Smooth muscle cell (in vitro differentiated cells): ENCODE measurements around the gene HPN. TPM values are rescaled to one million over a fixed set of nuclear protein-coding genes. Genes with fewer than 3 reads are reported as not detected.
A peak's percentile ranks its signal among the peaks of the same experiment; 100 is the strongest.

Source experiments
- DNase-seq: peaks from one replicate; lab custom pipeline; 2025; ENCODE audit not compliant: unreplicated experiment; lab: John Stamatoyannopoulos, UW
- H2AFZ ChIP-seq: fragments of 200-600 bp; sonication (generic); 2 replicates; pipeline ENCODE4 v1.6.0; 2016; ENCODE audit warnings: antibody characterized with exemption, low read depth, mild to moderate bottlenecking
- H3F3A ChIP-seq: fragments of 200-600 bp; sonication (generic); 2 replicates; pipeline ENCODE4 v1.6.0; 2017; ENCODE audit warnings: antibody characterized with exemption, low read depth
- H3K27ac ChIP-seq: fragments of 200-600 bp; sonication (generic); 2 replicates; pipeline ENCODE4 v1.5.1; 2016; ENCODE audit warnings: low read depth, mild to moderate bottlenecking
- H3K27me3 ChIP-seq: fragments of 200-600 bp; sonication (generic); 2 replicates; pipeline ENCODE4 v1.6.1; 2016; ENCODE audit warnings: low read depth, mild to moderate bottlenecking
- H3K36me3 ChIP-seq: fragments of 200-600 bp; sonication (generic); 2 replicates; pipeline ENCODE4 v1.5.1; 2016; ENCODE audit warnings: low read depth
- H3K4me1 ChIP-seq: fragments of 200-600 bp; sonication (generic); 2 replicates; pipeline ENCODE4 v1.5.1; 2016; ENCODE audit warnings: low read depth
- H3K4me2 ChIP-seq: fragments of 200-600 bp; sonication (generic); 2 replicates; pipeline ENCODE4 v1.6.0; 2016; ENCODE audit warnings: mild to moderate bottlenecking
- H3K4me3 ChIP-seq: fragments of 200-600 bp; sonication (generic); 2 replicates; pipeline ENCODE4 v1.5.1; 2016; ENCODE audit warnings: mild to moderate bottlenecking
- H3K79me2 ChIP-seq: fragments of 200-600 bp; sonication (generic); 2 replicates; pipeline ENCODE4 v1.6.0; 2016; ENCODE audit warnings: low read depth, mild to moderate bottlenecking
- H3K9ac ChIP-seq: fragments of 200-600 bp; sonication (generic); 2 replicates; pipeline ENCODE4 v1.6.0; 2016; ENCODE audit warnings: low read depth
- H3K9me3 ChIP-seq: fragments of 200-600 bp; sonication (generic); replicated peaks from 2 replicates; pipeline ENCODE4 v1.5.1; 2016; ENCODE audit warnings: low read depth
- H4K20me1 ChIP-seq: fragments of 200-600 bp; sonication (generic); 2 replicates; pipeline ENCODE4 v1.6.0; 2016; ENCODE audit warnings: low read depth
- CTCF ChIP-seq: fragments of 200-600 bp; sonication (generic); IDR thresholded peaks from 2 replicates; pipeline ENCODE4 v1.5.1; 2017; ENCODE audit warnings: borderline replicate concordance, mild to moderate bottlenecking, antibody characterized with exemption; ENCODE audit not compliant: insufficient read depth, poor library complexity, severe bottlenecking
- WGBS: methylation state at CpG from one replicate; pipeline ENCODE4 v1.1.7; 2016; ENCODE audit warnings: low lambda C conversion rate; 5-methylcytosine and 5-hydroxymethylcytosine counted together
- polyA plus RNA-seq: library from polyadenylated mRNA; unstranded; fragments of >200 nt; fragmentation: Nextera tagmentation; extraction: Ambion mirVana; gene quantifications from 2 replicates; pipeline ENCODE4 v1.2.1, GENCODE V29; 2016
- total RNA-seq: library from RNA; depleted of rRNA; stranded (reverse); fragments of >200 nt; gene quantifications from 2 replicates; pipeline ENCODE4 v1.2.3, GENCODE V29; 2014

Gene HPN
- total and polyA plus RNA-seq, 2 experiments from 2014 or later, result 1.3 to 4.1 TPM

- Histone ChIP-seq H3K9me3 (no peaks in the 10 kb centered on the region), H3K9ac (no peak overlapping the region), H3K27ac (no peak overlapping the region), H3K4me1 (peaks cover 10% of the 10 kb centered on the region), H3K4me3 (no peak overlapping the region), H3K36me3 (no peaks in the 10 kb centered on the region), H3K27me3 (no peaks in the 10 kb centered on the region), H3F3A (no peaks in the 10 kb centered on the region), H2AFZ (no peak overlapping the region), H3K79me2 (no peaks in the 10 kb centered on the region), H3K4me2 (no peak overlapping the region), H4K20me1 (no peaks in the 10 kb centered on the region)
- no peak for TF ChIP-seq CTCF
- DNase-seq, result no peak
- WGBS, result 96% methylated on average over 10 of the region's 10 CpGs
Observed at GRCh38 chr19:35065574-35065973, 24.1 kb downstream of the HPN start.

GRCh38 chr19:35066121-35066520 is 24.6 kb downstream of the HPN start:
- H3K4me1 ChIP-seq, result peaks cover 10% of the 10 kb centered on the region
- no peaks in the 10 kb centered on the region for H3K36me3 ChIP-seq
- H3K9me3 ChIP-seq, result no peaks in the 10 kb centered on the region
- no peak for DNase-seq
- H2AFZ ChIP-seq, result no peak overlapping the region
- no peaks in the 10 kb centered on the region for H3K79me2 ChIP-seq
- no peak overlapping the region for H3K9ac ChIP-seq
- TF ChIP-seq CTCF, result no peak
- no peaks in the 10 kb centered on the region for H3F3A ChIP-seq
- H4K20me1 ChIP-seq, result no peaks in the 10 kb centered on the region
- WGBS, result 91% methylated on average over 15 of the region's 15 CpGs
- no peak overlapping the region for H3K4me2 ChIP-seq
- no peak overlapping the region for H3K27ac ChIP-seq
- no peaks in the 10 kb centered on the region for H3K27me3 ChIP-seq
- no peak overlapping the region for H3K4me3 ChIP-seq

GRCh38 chr19:35066691-35067563 is 25.4 kb downstream of the HPN start:
- H3K4me1 ChIP-seq, result peaks cover 10% of the 10 kb centered on the region
- no peaks in the 10 kb centered on the region for H3F3A ChIP-seq
- no peak overlapping the region for H3K9ac ChIP-seq
- no peak overlapping the region for H3K4me2 ChIP-seq
- peak; percentile 88 for TF ChIP-seq CTCF
- no peaks in the 10 kb centered on the region for H3K9me3 ChIP-seq
- H3K27me3 ChIP-seq, result no peaks in the 10 kb centered on the region
- no peaks in the 10 kb centered on the region for H3K36me3 ChIP-seq
- no peak overlapping the region for H3K4me3 ChIP-seq
- H3K79me2 ChIP-seq, result no peaks in the 10 kb centered on the region
- no peak overlapping the region for H3K27ac ChIP-seq
- whole genome bisulfite sequencing, result 30% methylated on average over 14 of the region's 14 CpGs
- H4K20me1 ChIP-seq, result no peaks in the 10 kb centered on the region
- H2AFZ ChIP-seq, result no peak overlapping the region
- peak; percentile 46 for DNase-seq
